Trophoblast cell (in vitro differentiated cells and primary cell): Measurements from ENCODE around the gene LHFPL4. TPM values are rescaled to one million over a fixed set of nuclear protein-coding genes. Genes with fewer than 3 reads are reported as not detected.
"Not testable (repeated sequence)": the region's sequence is repeated elsewhere in the genome, so short reads cannot be mapped to it uniquely, and the experiment has no call there.

Experiments used
- DNase-seq, 2 donors: peaks; one replicate each; pipeline ENCODE4 v3.0.0-alpha.2; 2016
- H2AFZ ChIP-seq: 2 replicates; pipeline ENCODE4 v1.6.1; 2013; ENCODE audit warnings: low read length, moderate library complexity, mild to moderate bottlenecking; ENCODE audit not compliant: insufficient read depth, poor library complexity
- H2AK5ac ChIP-seq: 2 replicates; pipeline ENCODE4 v1.6.1; 2013; ENCODE audit warnings: mild to moderate bottlenecking, low read length
- H2BK120ac ChIP-seq: 2 replicates; pipeline ENCODE4 v1.6.1; 2013; ENCODE audit warnings: low read length, mild to moderate bottlenecking, moderate library complexity; ENCODE audit not compliant: insufficient read depth, poor library complexity
- H2BK12ac ChIP-seq: 2 replicates; pipeline ENCODE4 v1.6.1; 2013; ENCODE audit warnings: mild to moderate bottlenecking, low read length, moderate library complexity
- H2BK5ac ChIP-seq: 2 replicates; pipeline ENCODE4 v1.6.1; 2013; ENCODE audit warnings: low read length, low read depth, moderate library complexity, mild to moderate bottlenecking; ENCODE audit not compliant: poor library complexity
- H3K14ac ChIP-seq: 2 replicates; pipeline ENCODE4 v1.6.1; 2013; ENCODE audit warnings: mild to moderate bottlenecking, low read length
- H3K18ac ChIP-seq: 2 replicates; pipeline ENCODE4 v1.6.1; 2013; ENCODE audit warnings: mild to moderate bottlenecking, low read length
- H3K23ac ChIP-seq: 2 replicates; pipeline ENCODE4 v1.6.1; 2013; ENCODE audit warnings: low read length
- H3K27ac ChIP-seq: 2 replicates; pipeline ENCODE4 v1.5.1; 2013; ENCODE audit warnings: low read depth, mild to moderate bottlenecking, inconsistent platforms, low read length, moderate library complexity
- H3K27me3 ChIP-seq: 2 replicates; pipeline ENCODE4 v1.6.1; 2013; ENCODE audit warnings: inconsistent platforms, mild to moderate bottlenecking, low read length, moderate library complexity; ENCODE audit not compliant: insufficient read depth
- H3K36me3 ChIP-seq, 2 experiments: 1 replicate in 1 of 2; 2 replicates in 1 of 2; pipeline ENCODE4 v1.6.1; 2013; ENCODE audit warnings: low read length in 2 of 2, mild to moderate bottlenecking in 2 of 2, moderate library complexity in 1 of 2; ENCODE audit not compliant: insufficient read depth in 2 of 2, control insufficient read depth in 1 of 2
- H3K4ac ChIP-seq: 2 replicates; pipeline ENCODE4 v1.6.1; 2013; ENCODE audit warnings: low read depth, mild to moderate bottlenecking, low read length, moderate library complexity
- H3K4me1 ChIP-seq, 2 experiments: 1 replicate in 1 of 2; 2 replicates in 1 of 2; pipeline ENCODE4 v1.6.1; 2013; ENCODE audit warnings: low read length in 2 of 2, mild to moderate bottlenecking in 2 of 2, moderate library complexity in 1 of 2; ENCODE audit not compliant: insufficient read depth in 2 of 2, control insufficient read depth in 1 of 2
- H3K4me2 ChIP-seq: 2 replicates; pipeline ENCODE4 v1.6.1; 2013; ENCODE audit warnings: inconsistent platforms, mild to moderate bottlenecking, low read length, moderate library complexity
- H3K4me3 ChIP-seq: 2 replicates; pipeline ENCODE4 v1.5.1; 2013; ENCODE audit warnings: mild to moderate bottlenecking, low read depth, low read length, inconsistent platforms
- H3K79me1 ChIP-seq: one replicate; pipeline ENCODE4 v1.6.1; 2013; ENCODE audit warnings: low read length
- H3K79me2 ChIP-seq: 2 replicates; pipeline ENCODE4 v1.6.1; 2013; ENCODE audit warnings: low read length, mild to moderate bottlenecking; ENCODE audit not compliant: control insufficient read depth, insufficient read depth, poor library complexity
- H3K9ac ChIP-seq: 2 replicates; pipeline ENCODE4 v1.6.1; 2013; ENCODE audit warnings: mild to moderate bottlenecking, low read length
- H3K9me3 ChIP-seq: 2 replicates; pipeline ENCODE4 v1.6.1; 2013; ENCODE audit warnings: low read depth, mild to moderate bottlenecking, control low read depth, inconsistent platforms, low read length; ENCODE audit not compliant: insufficient read depth
- H4K12ac ChIP-seq: 2 replicates; pipeline ENCODE4 v1.6.1; 2013; ENCODE audit warnings: low read depth, mild to moderate bottlenecking, low read length, moderate library complexity
- H4K8ac ChIP-seq: 2 replicates; pipeline ENCODE4 v1.6.1; 2013; ENCODE audit warnings: low read depth, mild to moderate bottlenecking, low read length, moderate library complexity
- H4K91ac ChIP-seq: one replicate; pipeline ENCODE4 v1.6.1; 2013; ENCODE audit warnings: low read depth, mild to moderate bottlenecking, low read length, moderate library complexity
- WGBS: extraction: QIAGEN DNeasy Blood & Tissue Kit; methylation state at CpG from one replicate; pipeline ENCODE4 v1.1.7; 2013; ENCODE audit warnings: missing lambda C conversion rate; ENCODE audit not compliant: insufficient read length, insufficient coverage; ENCODE audit errors: extremely low coverage; 5-methylcytosine and 5-hydroxymethylcytosine counted together
- polyA plus RNA-seq: library from polyadenylated mRNA; stranded (reverse); fragments of 200-250 nt; gene quantifications from 2 replicates; pipeline ENCODE4 v1.2.3, GENCODE V29; 2013

The LHFPL4 gene
- polyA plus RNA-seq = 0.01 TPM in 2 replicates

DNA sequence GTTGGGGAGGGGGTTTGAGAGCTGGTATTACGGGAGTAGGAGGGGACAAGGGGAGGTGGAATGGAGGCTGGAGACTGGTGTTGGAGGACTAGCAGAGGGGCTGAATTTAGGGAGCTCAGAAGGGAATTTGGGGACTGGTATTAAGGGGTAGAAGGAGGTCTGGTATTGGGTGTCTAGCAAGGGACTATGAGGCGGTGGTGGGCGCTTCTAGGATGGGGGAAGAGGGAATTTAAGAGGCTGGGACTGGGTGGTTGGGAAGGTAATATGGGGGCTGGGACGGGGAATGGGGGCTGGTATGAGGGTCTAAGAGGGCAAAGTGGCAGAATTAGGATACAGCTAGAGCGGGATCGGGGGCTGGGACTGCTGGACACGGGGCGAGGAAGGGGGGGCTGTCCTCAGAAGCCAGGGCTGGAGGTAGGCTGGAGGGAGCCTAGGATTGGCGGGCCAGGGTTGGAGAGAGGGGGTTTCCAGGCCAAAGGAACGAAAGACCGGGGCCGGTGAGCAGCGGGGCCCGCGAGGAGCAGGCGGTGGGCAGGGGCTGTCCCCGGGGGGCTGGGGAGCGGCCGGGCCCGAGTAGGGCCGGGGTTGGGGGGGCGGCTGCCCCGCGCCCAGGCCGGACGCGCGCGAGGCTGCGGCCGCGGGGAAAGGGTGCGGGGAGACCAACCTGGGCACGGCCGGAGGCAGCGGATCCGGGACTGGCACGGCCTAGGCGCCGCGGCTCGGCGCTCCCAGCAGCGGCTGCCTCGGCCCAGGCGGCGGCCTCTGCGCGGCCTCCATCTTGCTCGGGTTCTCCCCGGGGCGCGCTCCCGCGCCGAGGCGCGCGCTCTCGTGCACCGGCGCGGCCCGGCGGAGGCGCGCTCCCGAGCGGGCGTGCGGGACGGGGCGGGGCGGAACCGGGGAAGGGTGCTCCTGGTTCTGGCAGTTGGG lies at the start of gene LHFPL4:
TSS of gene LHFPL4 (minus strand) at position 802 of the 927 bp plus-strand sequence. CDS start 1,143 bp downstream, outside the sequence.
- Histone ChIP-seq H3K4ac (no peak within 1 kb of the TSS), H2BK12ac (no peak within 1 kb of the TSS), H2AK5ac (no peak within 1 kb of the TSS), H3K4me3 (no peak within 1 kb of the TSS), H3K18ac (no peak within 1 kb of the TSS), H3K36me3 (no peaks in the 10 kb centered on the region), H4K12ac (peak within 1 kb of the TSS; percentile 48), H4K8ac (no peak within 1 kb of the TSS), H3K27me3 (peaks cover 30% of the 10 kb centered on the region), H3K27ac (no peak within 1 kb of the TSS), H3K14ac (no peak within 1 kb of the TSS), H3K9me3 (no peaks in the 10 kb centered on the region), H2BK5ac (no peak within 1 kb of the TSS), H2AFZ (no peak within 1 kb of the TSS), H3K79me2 (no peaks in the 10 kb centered on the region), H3K79me1 (no peaks in the 10 kb centered on the region), H3K23ac (peak within 1 kb of the TSS; percentile 22), H3K4me2 (peak within 1 kb of the TSS; percentile 57), H3K9ac (no peak within 1 kb of the TSS), H3K4me1 (peaks cover 5 to 10% of the 10 kb centered on the region in 2 experiments), H2BK120ac (no peak within 1 kb of the TSS), H4K91ac (no peak within 1 kb of the TSS)
- no CpG with 5 or more reads among the region's 75 CpGs for WGBS
- DNase-seq = no peak

DNA sequence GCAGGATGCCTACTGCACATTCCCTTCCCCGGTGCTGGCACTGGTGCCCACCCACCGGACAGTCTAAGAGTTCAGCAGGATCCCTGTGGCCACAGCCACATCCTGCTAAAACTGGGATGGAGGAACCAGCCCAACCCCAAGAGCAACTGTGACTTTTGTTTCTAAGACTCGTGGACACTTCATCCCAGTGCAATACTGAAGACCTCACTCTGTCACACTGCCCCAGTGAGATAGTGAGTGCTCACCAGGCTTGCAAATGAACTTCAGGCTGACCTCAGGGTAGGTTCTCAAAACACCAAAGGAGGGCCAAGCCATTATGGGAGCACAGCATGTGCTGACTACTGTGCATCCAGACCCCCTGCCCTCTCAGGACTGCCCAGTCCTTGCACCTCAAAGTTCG lies 49.0 kb upstream of the LHFPL4 start:
- Histone ChIP-seq H3K4me3 (no peak overlapping the region), H2BK12ac (no peak overlapping the region), H2AFZ (no peak overlapping the region), H3K14ac (no peak overlapping the region), H4K91ac (no peak overlapping the region), H3K18ac (no peak overlapping the region), H4K8ac (no peak overlapping the region), H3K27ac (no peak overlapping the region), H3K9ac (no peak overlapping the region), H3K4me2 (no peak overlapping the region), H2AK5ac (no peak overlapping the region), H3K36me3 (no peaks in the 10 kb centered on the region), H3K79me1 (no peaks in the 10 kb centered on the region), H2BK120ac (no peak overlapping the region), H3K23ac (no peak overlapping the region), H3K79me2 (no peaks in the 10 kb centered on the region), H3K9me3 (peaks cover 6% of the 10 kb centered on the region), H3K4me1 (no peaks in the 10 kb centered on the region), H4K12ac (no peak overlapping the region), H2BK5ac (no peak overlapping the region), H3K4ac (no peak overlapping the region), H3K27me3 (no peaks in the 10 kb centered on the region)
- WGBS = no CpG with 5 or more reads among the region's 4 CpGs
- DNase-seq = no peak

DNA sequence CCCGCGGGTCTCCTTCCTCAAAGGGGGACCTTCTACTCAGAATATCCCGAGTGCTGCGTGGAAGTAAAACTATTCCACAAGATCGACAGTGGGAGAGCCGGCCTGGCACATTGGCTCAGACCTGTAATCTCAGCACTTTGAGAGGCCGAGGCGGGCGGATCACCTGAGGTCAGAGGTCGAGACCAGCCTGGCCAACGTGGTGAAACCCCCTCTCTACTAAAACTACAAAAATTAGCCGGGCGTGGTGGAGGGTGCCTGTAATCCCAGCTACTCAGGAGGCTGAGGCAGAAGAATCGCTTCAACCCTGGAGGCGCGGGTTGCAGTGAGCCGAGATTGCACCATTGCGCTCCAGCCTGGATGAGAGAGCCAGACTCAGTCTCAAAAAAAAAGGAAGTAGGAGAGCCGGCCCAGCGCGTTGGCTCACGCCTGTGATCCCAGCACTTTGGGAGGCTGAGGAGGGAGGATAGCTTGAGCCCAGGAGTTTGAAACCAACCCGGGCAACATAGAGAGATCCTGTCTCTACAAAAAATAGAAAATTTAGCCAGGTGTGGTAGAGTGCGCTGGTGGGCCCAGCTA lies 47.5 kb upstream of the LHFPL4 start:
- not testable (repeated sequence) for H3K79me2 ChIP-seq, H3K36me3 ChIP-seq, H3K18ac ChIP-seq, H3K27me3 ChIP-seq, H2BK120ac ChIP-seq, H3K4me1 ChIP-seq, H3K23ac ChIP-seq, H3K27ac ChIP-seq, H3K4me2 ChIP-seq, H3K9ac ChIP-seq, H4K12ac ChIP-seq, H2AK5ac ChIP-seq, H3K9me3 ChIP-seq, H2AFZ ChIP-seq, H4K8ac ChIP-seq, H2BK5ac ChIP-seq, H3K4me3 ChIP-seq, H3K14ac ChIP-seq, H3K4ac ChIP-seq, H3K79me1 ChIP-seq, H4K91ac ChIP-seq, H2BK12ac ChIP-seq
- no CpG with 5 or more reads among the region's 24 CpGs for WGBS
- peak; percentile 10 to 35 for DNase-seq

DNA sequence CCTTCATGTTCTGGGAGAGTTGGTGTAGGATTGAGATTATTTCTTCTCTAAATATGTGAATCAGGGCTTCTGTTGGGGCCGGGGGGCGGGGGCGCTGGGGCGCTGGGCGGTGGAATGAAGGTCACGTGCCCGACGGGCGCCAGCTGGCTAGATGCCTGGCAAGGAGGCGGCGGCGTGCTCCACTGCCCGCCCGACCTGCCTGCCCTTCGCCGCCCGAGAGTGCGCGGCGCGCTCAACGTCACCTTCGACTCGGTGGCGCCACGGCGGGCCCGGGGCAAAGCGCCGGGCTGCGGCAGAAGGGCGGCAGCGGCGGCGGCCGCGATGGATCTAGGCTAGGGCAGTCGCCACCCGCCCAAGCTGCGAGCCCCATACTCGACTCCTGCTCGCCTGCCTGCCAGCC lies 47.0 kb upstream of the LHFPL4 start:
- Histone ChIP-seq H3K27ac (no peak overlapping the region), H4K12ac (no peak overlapping the region), H4K8ac (no peak overlapping the region), H3K23ac (no peak overlapping the region), H3K4me2 (no peak overlapping the region), H3K4ac (no peak overlapping the region), H3K4me3 (no peak overlapping the region), H3K79me2 (no peaks in the 10 kb centered on the region), H3K14ac (no peak overlapping the region), H3K9me3 (peaks cover 6% of the 10 kb centered on the region), H3K18ac (no peak overlapping the region), H3K79me1 (no peaks in the 10 kb centered on the region), H2BK120ac (no peak overlapping the region), H4K91ac (no peak overlapping the region), H3K9ac (no peak overlapping the region), H3K4me1 (no peaks in the 10 kb centered on the region), H2BK12ac (no peak overlapping the region), H2BK5ac (no peak overlapping the region), H3K27me3 (no peaks in the 10 kb centered on the region), H3K36me3 (no peaks in the 10 kb centered on the region), H2AK5ac (no peak overlapping the region), H2AFZ (no peak overlapping the region)
- peak in 1 of 2 donors; percentile 47 for DNase-seq
- WGBS = no CpG with 5 or more reads among the region's 42 CpGs
